ENCODE measurements around the gene KCNG2. TPM values are rescaled to one million over a fixed set of nuclear protein-coding genes. Genes with fewer than 3 reads are reported as not detected.

The KCNG2 gene
- total and polyA plus RNA-seq, 2 of the 13 experiments (the other 11 are each of a cell fraction or from before 2014, with no cell fraction given): not detected

GRCh38 chr18:79795446-79795845, 2.3 kb upstream of the KCNG2 start (continued):
- no peak for TF ChIP-seq ZNF318 (CRISPR knock-in tag; IDR thresholded peaks at IDR 0.05)
- TF ChIP-seq SOX5 (CRISPR knock-in tag; IDR thresholded peaks at IDR 0.05; ENCODE audit: borderline replicate concordance): peak; percentile 88; the same call in 1 of the 2 replicates
- TF ChIP-seq BCL6 (CRISPR knock-in tag; IDR thresholded peaks at IDR 0.05): peak; percentile 58; the same call in 1 of the 2 replicates
- TF ChIP-seq ZNF720 (CRISPR knock-in tag; IDR thresholded peaks at IDR 0.05): no peak
- peak; percentile 86 for TF ChIP-seq KLF6 (CRISPR knock-in tag; IDR thresholded peaks at IDR 0.05)
- 0 out of 2 replicates have a peak, but pooled peaks have one; percentile 31 for TF ChIP-seq ZNF614 (CRISPR knock-in tag; IDR thresholded peaks at IDR 0.05; ENCODE audit: borderline replicate concordance)
- TF ChIP-seq NFKB2 (CRISPR knock-in tag; IDR thresholded peaks at IDR 0.05; ENCODE audit: borderline replicate concordance): no peak
- TF ChIP-seq CEBPZ (IDR thresholded peaks at IDR 0.05; ENCODE audit: low read length): no peak
- TF ChIP-seq TEAD3 (CRISPR knock-in tag; optimal IDR thresholded peaks at IDR 0.05; ENCODE audit: borderline replicate concordance): peak; percentile 72
- TF ChIP-seq MEF2D (CRISPR knock-in tag; IDR thresholded peaks at IDR 0.05): no peak
- TF ChIP-seq MAX (IDR thresholded peaks at IDR 0.05): peak; percentile 89
- TF ChIP-seq ZMYM2 (CRISPR knock-in tag; IDR thresholded peaks at IDR 0.05): no peak; the same call in none of the 2 replicates
- 0 out of 2 replicates have a peak, but pooled peaks have one; percentile 28 for TF ChIP-seq ATF7-NPFF (CRISPR knock-in tag; IDR thresholded peaks at IDR 0.05; ENCODE audit: low read depth)
- peak; percentile 89 for TF ChIP-seq RXRB (CRISPR knock-in tag; IDR thresholded peaks at IDR 0.05; ENCODE audit: borderline replicate concordance)
- no peak for TF ChIP-seq CSRNP2 (CRISPR knock-in tag; conservative IDR thresholded peaks at IDR 0.05; ENCODE audit: low read depth)
- no peak for TF ChIP-seq HNF4G (IDR thresholded peaks at IDR 0.05; ENCODE audit: borderline replicate concordance, low read depth, low read length)
- peak; percentile 74; the same call in 1 of the 2 replicates for TF ChIP-seq HNF4G (CRISPR knock-in tag; IDR thresholded peaks at IDR 0.05; ENCODE audit: borderline replicate concordance, low read depth)
- TF ChIP-seq DMAP1 (CRISPR knock-in tag; IDR thresholded peaks at IDR 0.05): no peak

Data from HepG2 (cell line).